GM21390 (cell line): Measurements from ENCODE around the gene HSFX3.
"Not testable (repeated sequence)": the region's sequence is repeated elsewhere in the genome, so short reads cannot be mapped to it uniquely, and the experiment has no call there.

Source experiments
- ATAC-seq: cut with Tn5 transposase; IDR thresholded peaks from one replicate; pipeline ENCODE4 v1.9.1; 2021; ENCODE audit not compliant: unreplicated experiment

HSFX3 gene

GRCh38 chrX:149545545-149546543 is 3.9 kb downstream of the HSFX3 start:
- ATAC-seq, result not testable (repeated sequence)

DNA sequence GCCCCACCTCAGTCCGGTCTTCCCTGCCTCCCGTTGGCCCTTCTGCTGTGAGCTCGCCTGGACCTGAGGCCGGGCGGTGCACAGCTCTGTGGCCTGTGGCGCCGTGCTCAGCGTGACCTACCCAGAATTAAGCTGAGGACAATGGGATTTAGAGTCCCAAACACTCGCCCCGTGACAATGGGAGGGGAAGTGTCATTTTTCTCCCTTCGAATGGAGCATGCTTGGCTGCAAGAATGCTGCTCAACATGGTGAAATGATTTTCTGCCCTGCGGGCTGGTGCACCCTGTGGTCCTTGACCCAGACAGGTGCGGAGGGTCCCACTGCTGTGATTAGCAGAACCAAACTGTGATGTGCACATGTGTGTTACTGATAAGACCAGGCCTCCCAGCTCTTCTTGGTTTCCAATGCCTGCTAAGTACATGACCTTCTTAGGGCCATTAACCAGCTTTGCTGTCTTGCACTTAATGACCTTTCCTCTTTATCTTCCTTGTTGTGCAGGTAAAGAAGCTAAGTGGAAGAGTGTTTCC is 8.1 kb downstream of the HSFX3 start:
- ATAC-seq, result no peak

DNA sequence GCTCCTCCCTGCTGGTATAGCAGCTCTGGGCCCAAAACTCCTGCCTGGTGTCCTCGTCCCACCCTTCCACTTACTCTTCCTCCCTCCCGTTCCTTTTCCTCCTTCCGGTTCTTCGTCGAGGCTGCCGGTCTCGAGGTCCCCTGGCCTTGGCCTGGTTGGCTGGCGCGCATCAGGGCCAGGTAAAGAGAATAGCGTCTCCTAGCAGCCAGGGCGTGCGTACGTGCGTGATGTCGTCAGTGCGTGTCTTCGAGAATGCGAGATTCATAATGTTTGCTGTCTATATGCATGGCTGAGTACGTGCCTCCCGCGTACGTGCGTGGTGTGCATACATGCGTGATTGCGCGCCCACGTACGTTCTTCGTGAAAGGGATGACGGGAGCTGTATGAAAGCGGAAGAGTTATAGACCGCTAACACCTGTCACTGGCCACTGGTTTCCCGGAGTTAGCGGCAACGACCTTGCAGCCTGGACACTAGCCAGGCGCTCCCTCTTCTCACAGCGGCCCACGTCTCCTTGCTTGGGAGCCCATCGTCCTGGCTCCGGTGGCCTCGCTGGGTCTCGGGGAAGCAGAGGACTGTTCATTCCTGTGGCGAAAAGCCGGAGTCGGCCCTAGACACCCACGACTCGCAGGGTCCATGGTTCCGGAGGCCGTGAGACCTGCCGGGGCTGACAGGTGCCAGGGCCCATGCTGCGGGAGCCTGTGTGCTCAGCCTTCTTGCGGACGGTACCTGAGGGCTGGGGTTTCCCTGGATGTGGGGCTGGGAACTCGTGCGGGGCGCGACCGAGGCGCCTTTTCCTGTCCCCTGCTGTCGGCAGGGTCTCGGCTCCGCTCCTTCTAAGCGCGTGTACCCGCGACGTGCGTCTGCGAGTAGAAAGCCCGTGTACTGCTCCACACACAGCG is 8.9 kb downstream of the HSFX3 start, which contains the start of gene EOLA1:
TSS of gene EOLA1 (plus strand) at position 392 of the 900 bp plus-strand sequence. CDS start 4,619 bp downstream, outside the sequence.
- peak; percentile 81 for ATAC-seq

DNA sequence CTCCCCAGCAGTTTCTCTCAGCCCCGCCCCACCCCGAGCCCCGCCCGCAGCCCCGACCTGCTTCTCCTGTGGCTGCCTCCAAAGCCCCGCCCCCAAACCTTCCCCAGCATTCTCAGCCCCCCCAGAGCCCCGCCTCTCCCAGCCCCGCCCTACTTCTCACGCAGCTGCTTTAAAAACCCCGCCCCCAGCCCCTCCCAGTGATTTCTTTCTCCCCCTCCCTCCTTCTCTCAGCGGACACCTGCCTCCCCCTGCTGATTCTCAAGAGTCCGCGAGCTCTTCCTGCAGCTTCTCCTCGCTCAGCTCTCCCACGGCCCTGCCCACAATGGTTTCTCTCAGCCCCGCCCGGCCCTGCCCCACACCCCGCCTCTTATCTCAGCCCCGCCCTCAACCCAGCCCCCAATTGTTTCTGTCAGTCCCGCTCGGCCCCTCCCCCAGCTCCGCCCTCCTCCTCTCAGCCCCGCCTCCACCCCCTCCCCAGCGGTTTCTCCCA is 9.5 kb downstream of the HSFX3 start:
- ATAC-seq, result no peak

DNA sequence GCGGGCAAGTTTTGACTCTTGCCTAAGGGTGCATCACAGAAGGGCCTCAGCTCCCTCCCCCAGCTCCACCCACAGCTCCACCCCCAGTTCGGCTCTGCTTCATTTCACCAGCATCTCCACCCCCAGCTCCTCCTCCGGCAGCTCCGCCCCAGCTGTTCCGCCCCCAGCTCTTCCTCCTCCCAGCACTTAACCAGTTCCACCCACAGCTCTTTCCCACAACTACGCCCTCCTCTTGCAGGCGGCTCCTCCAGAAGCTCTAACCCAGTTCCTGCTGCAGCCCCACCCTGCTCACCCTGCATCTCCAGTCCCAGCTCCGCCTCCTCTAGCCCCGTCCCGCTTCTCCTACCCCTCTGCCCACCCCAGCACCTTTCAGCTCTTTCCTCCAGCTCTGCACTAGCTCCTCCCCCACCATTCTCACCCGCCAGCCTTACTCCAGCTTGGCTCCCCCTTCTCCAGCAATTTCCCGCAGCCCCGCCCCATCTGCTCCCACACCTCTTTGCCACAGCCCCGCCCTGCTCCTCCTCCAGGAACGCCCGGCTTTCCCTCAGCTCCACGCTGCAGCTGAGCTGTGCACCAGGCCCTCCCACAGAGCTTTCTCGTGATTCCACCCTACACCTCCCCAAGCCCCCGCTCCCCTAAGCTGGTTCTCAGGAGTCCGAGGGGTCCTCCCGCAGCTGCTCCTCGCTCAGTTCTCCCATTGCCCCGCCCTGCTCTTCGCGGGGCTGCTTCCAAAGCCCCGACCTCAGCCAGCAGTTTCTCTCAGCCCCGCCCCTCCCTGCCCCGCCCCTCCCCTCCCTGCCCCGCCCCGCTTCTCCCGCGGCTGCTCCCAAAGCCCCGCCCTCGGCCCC is 10.2 kb downstream of the HSFX3 start:
- peak; percentile 47 for ATAC-seq

DNA sequence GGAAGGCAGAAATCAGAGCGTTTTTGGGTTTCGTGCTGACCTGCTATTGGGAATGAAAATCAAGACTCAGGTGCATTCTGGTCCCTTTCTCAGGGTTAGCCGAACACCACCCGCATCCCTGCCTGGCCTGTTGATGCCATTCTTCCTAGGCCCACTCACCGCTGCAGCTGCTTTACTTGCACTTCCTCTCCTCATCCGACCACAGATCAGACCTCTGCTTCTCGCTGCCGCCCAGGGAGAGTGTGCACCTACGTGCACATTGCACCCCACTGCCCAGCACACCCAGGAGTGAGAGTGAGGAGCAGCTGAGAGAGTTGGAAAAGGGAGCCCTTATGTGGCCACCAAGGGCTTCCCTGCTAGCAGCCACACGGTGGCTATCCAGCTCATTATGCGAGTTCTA is 12.2 kb downstream of the HSFX3 start:
- ATAC-seq, result not testable (repeated sequence)

DNA sequence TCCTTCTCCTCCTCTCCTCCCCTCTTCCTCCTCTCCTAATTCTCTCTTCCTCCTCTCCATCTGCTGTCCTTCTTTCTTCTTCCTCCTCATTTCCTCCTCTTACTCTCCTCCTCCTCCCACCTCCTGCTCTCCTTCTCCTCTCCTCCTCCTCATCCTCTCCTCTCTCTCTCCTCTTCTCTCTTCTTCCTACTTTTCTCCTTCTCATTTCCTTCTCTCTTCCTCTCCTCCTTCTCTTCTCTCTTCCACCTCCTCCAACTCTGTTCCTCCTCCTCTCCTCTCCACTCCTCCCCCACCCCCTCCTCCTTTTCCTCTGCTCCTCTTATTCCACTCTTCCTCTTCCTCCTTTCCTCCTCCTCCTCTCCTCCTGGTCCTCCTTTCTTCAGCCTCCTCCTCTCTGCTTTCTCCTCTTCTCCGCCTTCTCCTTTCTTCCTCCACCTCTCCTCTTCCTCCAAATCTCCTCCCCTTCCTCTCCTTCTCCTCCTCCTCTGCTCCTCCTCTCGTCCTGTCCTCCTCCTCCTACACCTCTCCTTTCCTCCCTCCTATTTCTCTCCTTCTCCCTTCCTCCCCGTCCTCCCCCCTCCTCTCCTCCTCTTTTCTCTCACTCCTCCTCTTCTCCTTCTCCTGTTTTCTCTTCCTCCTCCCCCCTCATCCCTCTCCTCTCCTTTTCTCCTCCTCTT is 14.7 kb downstream of the HSFX3 start:
- ATAC-seq, result not testable (repeated sequence)

- ATAC-seq, result not testable (repeated sequence)
These were observed 15.7 kb downstream of the HSFX3 start for GRCh38 chrX:149533999-149534398.

DNA sequence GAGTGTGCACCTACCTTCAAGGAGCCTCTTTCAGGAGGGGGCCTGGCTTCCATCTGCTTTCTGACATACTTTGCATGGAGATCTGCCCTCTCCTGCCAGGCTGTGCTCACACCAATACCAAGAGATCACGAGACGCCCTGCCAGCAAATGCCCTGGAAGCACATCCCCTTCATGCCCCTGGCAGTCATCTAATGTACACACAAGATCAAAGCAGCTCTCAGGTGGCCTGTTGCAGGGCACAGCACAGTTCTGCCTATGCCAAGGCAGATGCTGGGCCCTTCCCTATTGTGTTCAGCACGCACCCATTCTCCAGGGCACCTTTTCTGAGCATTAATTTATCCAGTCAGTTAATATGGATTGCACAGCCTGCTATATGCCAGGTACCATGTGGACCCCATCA is 16.9 kb downstream of the HSFX3 start:
- ATAC-seq, result not testable (repeated sequence)

GRCh38 chrX:149531599-149531998 is 18.1 kb downstream of the HSFX3 start:
- ATAC-seq, result peak; percentile 78

GRCh38 chrX:149528381-149528780 is 21.3 kb downstream of the HSFX3 start:
- no peak for ATAC-seq

- no peak for ATAC-seq
These were observed 22.0 kb downstream of the HSFX3 start for GRCh38 chrX:149527705-149528104.

DNA sequence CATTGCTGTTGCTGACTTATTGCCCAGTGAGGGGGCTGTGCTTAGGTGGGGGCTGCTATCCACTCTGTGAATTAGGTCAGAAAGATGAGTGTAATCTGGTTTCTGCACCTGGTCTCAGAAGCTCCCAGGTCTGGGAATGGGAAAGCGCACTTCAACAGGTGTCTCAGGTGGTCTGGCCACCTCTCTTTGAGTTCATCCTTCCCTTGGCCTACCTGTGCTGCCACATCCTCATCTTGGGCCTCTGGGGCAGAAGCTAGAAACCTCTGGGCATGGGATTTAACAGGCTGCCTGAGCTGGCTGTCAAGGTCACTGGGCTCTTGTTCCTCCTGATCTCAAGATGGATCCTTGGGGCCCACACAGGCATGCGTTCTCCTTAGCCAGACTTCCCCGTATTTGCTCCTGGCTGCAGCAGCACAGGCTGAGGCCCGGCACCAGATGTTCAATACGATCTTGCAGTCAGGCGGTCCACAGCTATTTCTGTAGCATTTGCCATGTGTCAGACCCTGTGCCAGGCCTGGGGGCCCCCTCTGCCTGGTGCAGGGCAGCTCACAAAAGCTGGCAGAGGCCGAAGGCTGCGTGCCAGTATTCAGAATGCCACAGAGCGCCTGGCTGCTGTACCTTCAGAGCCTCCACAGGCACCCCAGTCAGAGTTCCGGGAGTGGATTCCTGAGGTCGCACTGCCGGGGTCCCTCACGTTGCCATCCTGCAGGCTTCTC is 23.2 kb downstream of the HSFX3 start:
- not testable (repeated sequence) for ATAC-seq

DNA sequence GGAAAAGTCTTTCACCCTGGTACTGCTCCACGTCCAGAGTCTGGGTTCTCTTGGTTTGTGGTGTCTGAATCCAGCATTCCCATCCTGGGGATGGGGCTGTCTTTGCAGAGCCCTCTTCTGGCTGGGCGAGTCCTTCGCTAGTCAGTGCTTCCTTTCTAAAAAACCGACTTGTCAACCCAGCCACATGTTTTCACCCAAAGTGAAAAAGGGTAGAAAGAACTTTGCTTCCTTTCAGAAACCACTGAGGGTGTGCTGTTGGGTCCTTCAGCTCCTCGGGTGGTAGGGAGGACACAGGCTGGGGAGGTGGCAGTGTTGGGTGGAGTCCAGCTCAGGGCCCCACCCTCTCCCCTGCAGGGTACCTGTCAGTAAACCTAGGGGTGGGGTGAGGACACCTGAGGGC is 23.8 kb downstream of the HSFX3 start:
- ATAC-seq, result peak; percentile 51

DNA sequence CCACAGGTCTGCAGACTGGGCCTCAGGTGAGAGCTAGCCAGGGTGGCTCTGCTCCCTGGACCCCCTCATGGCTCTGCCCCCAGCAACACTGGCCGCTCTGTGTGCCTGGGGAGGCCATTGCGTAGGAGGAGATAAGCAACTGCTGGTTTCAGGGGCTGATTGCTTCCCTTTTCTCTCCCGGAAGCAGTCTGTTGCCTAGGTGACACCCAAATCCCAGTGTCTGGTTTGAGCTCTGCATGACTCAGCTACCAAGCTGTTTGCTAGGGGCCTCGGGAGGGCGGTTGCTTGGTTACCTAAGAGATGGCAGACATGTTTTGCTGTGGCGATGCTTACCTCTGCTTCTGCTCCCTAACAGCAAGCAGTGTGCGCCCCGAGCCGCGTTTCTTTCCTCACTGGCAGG is 24.3 kb downstream of the HSFX3 start:
- peak; percentile 95 for ATAC-seq

DNA sequence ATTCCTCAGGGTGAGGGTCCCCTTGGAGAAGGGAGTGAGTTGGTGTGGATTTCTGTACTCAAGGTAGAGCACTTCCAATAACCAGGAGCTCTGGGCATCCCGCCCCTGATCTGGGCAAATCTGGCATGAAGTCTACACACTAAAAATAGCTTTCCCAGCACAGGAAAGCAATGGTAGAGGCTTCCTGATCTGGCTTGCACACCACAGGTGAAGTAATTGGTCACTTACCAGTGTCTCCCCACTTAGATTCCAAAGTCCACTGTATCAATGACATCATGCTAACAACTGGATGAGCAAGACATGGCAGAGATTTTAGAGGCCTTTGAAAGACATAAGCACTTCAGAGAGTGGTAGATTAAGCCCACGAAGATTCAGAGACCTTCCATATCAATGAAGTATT is 26.8 kb downstream of the HSFX3 start:
- no peak for ATAC-seq

- ATAC-seq, result no peak
These were observed 28.3 kb downstream of the HSFX3 start for GRCh38 chrX:149521438-149521837.

DNA sequence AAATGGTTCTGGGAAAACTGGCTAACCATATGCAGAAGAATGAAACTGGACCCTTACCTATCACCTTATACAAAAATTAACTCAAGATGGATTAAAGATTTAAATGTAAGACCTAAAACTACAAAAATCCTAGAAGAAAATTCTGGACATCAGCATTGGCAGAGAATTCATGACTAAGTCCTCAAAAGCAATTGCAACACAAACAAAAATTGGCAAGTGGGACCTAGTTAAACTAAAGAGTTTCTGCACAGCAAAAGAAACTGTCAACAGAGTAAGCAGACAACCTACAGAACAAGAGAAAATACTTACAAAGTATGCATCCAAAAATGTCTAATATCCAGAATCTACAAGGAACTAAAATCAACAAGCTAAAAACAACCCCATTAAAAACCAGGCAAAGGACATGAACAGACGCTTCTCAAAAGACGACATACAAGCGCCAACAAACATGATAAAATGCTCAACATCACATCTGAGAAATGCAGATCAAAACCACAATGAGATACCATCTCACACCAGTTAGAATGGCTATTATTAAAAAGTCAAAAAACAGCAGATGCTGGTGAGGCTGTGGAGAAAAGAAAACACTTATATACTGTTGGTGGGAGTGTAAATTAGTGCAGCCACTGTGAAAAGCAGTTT is 29.0 kb downstream of the HSFX3 start:
- not testable (repeated sequence) for ATAC-seq
